Lower leg skin (tissue), 3 donors: ENCODE results near the gene MYH2.

Experiments
- POLR2A ChIP-seq, 2 donors: fragments of 450-650 bp; IDR thresholded peaks; one replicate each; pipeline ENCODE4 v1.6.1; 2016 to 2017; ENCODE audit warnings: antibody characterized with exemption in 2 of 2, mild to moderate bottlenecking in 1 of 2, moderate library complexity in 1 of 2
- TF ChIP-seq, protein P1 (sequence below), 3 donors: fragments of 450-650 bp; IDR thresholded peaks; one replicate each; pipeline ENCODE4 v1.5.1; 2016; ENCODE audit warnings: antibody characterized with exemption in 3 of 3, mild to moderate bottlenecking in 3 of 3, moderate library complexity in 2 of 3

DNA sequence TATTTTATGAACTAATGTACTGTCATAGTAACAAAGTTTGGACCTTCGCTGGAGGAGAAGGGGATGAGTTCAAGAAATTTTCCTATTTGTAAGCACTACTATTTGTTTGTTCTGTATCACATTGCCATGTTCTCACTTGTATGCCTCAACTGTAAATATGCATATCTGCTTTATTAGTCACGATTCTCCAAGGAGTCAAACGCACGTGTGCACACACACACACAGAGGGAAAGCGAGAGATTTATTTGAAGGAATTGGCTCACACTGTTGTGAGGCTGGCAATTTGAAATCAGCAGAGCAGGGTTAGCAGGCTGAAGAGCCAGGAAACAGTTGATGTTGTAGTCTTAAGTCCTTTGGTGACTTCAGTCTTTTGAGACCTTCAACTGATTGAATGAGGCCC, 24.9 kb upstream of the MYH2 start:
- TF ChIP-seq, protein P1, sequence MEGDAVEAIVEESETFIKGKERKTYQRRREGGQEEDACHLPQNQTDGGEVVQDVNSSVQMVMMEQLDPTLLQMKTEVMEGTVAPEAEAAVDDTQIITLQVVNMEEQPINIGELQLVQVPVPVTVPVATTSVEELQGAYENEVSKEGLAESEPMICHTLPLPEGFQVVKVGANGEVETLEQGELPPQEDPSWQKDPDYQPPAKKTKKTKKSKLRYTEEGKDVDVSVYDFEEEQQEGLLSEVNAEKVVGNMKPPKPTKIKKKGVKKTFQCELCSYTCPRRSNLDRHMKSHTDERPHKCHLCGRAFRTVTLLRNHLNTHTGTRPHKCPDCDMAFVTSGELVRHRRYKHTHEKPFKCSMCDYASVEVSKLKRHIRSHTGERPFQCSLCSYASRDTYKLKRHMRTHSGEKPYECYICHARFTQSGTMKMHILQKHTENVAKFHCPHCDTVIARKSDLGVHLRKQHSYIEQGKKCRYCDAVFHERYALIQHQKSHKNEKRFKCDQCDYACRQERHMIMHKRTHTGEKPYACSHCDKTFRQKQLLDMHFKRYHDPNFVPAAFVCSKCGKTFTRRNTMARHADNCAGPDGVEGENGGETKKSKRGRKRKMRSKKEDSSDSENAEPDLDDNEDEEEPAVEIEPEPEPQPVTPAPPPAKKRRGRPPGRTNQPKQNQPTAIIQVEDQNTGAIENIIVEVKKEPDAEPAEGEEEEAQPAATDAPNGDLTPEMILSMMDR (IDR thresholded peaks at IDR 0.05): no peak
- no peak for TF ChIP-seq POLR2A (IDR thresholded peaks at IDR 0.05)
